NCI-H1105 treated with DMSO at 0.1 percent for 48 hours (cell line): ENCODE results near the gene PFKFB2.

Experiments
- DNase-seq: peaks from one replicate; lab custom pipeline; 2025; lab: John Stamatoyannopoulos, UW

The PFKFB2 gene

GRCh38 chr1:207052911-207053769, at the start of gene PFKFB2:
Gene PFKFB2, plus strand, starts transcription at chr1:207053275. Its CDS starts 1,443 bp downstream, at chr1:207054718.
- peak; percentile 99 for DNase-seq

GRCh38 chr1:207004931-207005830, 47.9 kb upstream of the PFKFB2 start:
- peak; percentile 29 for DNase-seq

GRCh38 chr1:207006083-207006482, 47.0 kb upstream of the PFKFB2 start:
- DNase-seq, result no peak

- DNase-seq, result no peak
These were observed 46.2 kb upstream of the PFKFB2 start for GRCh38 chr1:207006914-207007313.

- no peak for DNase-seq
These were observed 45.6 kb upstream of the PFKFB2 start for GRCh38 chr1:207007352-207008033.

GRCh38 chr1:207009182-207009850, 43.8 kb upstream of the PFKFB2 start:
- no peak for DNase-seq

GRCh38 chr1:207009945-207010344, 43.1 kb upstream of the PFKFB2 start:
- DNase-seq, result no peak

GRCh38 chr1:207010726-207011125, 42.3 kb upstream of the PFKFB2 start:
- no peak for DNase-seq

- no peak for DNase-seq
These were observed 39.6 kb upstream of the PFKFB2 start for GRCh38 chr1:207013321-207014085.

GRCh38 chr1:207014728-207015127, 38.3 kb upstream of the PFKFB2 start:
- no peak for DNase-seq

GRCh38 chr1:207015791-207016190, 37.3 kb upstream of the PFKFB2 start:
- no peak for DNase-seq

- DNase-seq, result no peak
These were observed 35.2 kb upstream of the PFKFB2 start for GRCh38 chr1:207017615-207018559.

- DNase-seq, result no peak
These were observed 34.4 kb upstream of the PFKFB2 start for GRCh38 chr1:207018707-207019106.

- DNase-seq, result no peak
These were observed 33.9 kb upstream of the PFKFB2 start for GRCh38 chr1:207019161-207019560.

GRCh38 chr1:207019661-207020060, 33.4 kb upstream of the PFKFB2 start:
- no peak for DNase-seq

- DNase-seq, result no peak
These were observed 32.9 kb upstream of the PFKFB2 start for GRCh38 chr1:207020065-207020708.

GRCh38 chr1:207020709-207021107, 32.4 kb upstream of the PFKFB2 start:
- no peak for DNase-seq

- no peak for DNase-seq
These were observed 31.8 kb upstream of the PFKFB2 start for GRCh38 chr1:207021139-207021861.
